Measurements from ENCODE around the gene MEX3A. TPM values are rescaled to one million over a fixed set of nuclear protein-coding genes. Genes with fewer than 3 reads are reported as not detected.
A peak's percentile ranks its signal among the peaks of the same experiment; 100 is the strongest.

MEX3A gene
- total RNA-seq, 3 donors from 2014 or later (not counting 1 experiment from before 2014, with no cell fraction given) = 0.05 to 0.16 (median 0.14) TPM

DNA sequence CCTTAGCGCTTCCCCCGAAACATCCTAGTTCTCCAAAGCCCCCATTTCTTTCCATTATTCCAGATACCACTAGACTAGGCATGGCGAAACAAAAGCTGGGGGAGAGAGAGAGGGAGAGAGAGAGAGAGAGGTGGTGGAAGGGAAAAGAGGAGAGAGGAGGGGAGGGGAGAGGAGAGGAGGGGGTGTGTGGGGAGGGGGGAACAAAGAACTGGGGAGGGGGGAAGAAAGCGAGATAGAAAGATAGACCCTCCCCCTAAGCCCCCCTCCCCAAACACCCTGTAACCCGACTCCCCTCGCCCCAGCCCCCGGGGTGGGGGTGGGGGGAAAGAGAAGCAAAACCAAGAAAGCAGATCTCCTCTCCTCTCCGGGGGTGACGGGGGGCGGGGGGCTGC lies 352 bp downstream of the MEX3A start:
- Mint-ChIP-seq H3K27ac (peak overlapping the region in 1 of 2 donors; percentile 69), H3K4me3 (peak overlapping the region; percentile 86), H3K36me3 (no peaks in the 10 kb centered on the region), H3K9me3 (no peaks in the 10 kb centered on the region), H3K4me1 (peaks cover 0 to 11% of the 10 kb centered on the region in 2 donors), H3K27me3 (ENCODE audit: low read depth in 2 of 2) (peaks cover 10 to 29% of the 10 kb centered on the region in 2 donors)
- Histone ChIP-seq H3K9me3 (ENCODE audit: control insufficient read depth, insufficient read depth, low read length) (no peaks in the 10 kb centered on the region), H3K27me3 (ENCODE audit: control insufficient read depth, insufficient read depth, low read length) (peaks cover 15% of the 10 kb centered on the region), H3K4me3 (ENCODE audit: low read length) (peak overlapping the region; percentile 79), H3K27ac (ENCODE audit: low read length) (no peak overlapping the region), H3K4me1 (ENCODE audit: control insufficient read depth, insufficient read depth, low read length) (peaks cover 24% of the 10 kb centered on the region), H3K36me3 (ENCODE audit: control insufficient read depth, insufficient read depth, low read length) (no peaks in the 10 kb centered on the region)
- DNase-seq = no peak
- no peak for ATAC-seq
- TF ChIP-seq, protein P1, sequence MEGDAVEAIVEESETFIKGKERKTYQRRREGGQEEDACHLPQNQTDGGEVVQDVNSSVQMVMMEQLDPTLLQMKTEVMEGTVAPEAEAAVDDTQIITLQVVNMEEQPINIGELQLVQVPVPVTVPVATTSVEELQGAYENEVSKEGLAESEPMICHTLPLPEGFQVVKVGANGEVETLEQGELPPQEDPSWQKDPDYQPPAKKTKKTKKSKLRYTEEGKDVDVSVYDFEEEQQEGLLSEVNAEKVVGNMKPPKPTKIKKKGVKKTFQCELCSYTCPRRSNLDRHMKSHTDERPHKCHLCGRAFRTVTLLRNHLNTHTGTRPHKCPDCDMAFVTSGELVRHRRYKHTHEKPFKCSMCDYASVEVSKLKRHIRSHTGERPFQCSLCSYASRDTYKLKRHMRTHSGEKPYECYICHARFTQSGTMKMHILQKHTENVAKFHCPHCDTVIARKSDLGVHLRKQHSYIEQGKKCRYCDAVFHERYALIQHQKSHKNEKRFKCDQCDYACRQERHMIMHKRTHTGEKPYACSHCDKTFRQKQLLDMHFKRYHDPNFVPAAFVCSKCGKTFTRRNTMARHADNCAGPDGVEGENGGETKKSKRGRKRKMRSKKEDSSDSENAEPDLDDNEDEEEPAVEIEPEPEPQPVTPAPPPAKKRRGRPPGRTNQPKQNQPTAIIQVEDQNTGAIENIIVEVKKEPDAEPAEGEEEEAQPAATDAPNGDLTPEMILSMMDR (IDR thresholded peaks at IDR 0.05) = no peak
- intact Hi-C loops (cut with micrococcal nuclease) = no loop called here
- WGBS (ENCODE audit: insufficient coverage) = 0% methylated on average over 3 of the region's 10 CpGs

DNA sequence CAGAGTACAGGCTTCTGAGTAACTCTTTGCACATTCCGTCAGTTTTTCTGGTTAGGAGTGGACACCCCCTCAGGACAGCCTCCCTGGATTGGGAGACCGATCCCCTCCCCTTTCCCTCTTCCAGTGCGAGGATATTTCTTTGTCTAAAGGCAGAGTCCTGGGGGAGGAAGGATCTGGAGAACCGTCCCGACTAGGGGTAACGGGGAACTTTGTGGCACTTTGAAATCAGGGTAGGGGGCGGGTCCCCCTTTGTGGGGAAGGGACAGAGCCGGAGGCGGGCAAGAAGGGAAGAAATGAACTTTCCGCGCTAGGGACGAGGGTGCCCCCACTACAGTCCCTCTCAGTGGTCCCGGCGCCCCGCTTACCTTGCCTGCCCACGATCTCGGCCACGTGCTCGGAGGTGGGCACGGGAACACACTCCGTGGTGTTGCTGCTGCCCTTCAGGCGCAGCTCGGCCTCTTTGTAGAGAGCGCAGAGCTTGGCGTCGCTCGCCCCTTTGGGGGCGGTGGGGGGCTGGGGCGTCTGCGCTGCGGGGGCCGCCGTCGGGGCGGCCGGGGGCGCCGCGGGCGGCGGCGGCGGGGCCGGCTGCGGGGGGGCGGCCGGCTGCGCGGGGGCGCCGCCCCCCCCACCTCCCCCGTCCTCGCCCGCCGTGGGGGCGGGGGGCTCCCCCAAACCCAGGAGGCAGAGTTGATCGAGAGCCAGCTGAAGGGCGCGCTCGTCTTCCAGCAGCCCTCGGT lies 917 bp downstream of the MEX3A start:
- peaks cover 15% of the 10 kb centered on the region for H3K27me3 ChIP-seq (ENCODE audit: control insufficient read depth, insufficient read depth, low read length)
- no peak for ATAC-seq
- H3K4me1 ChIP-seq (ENCODE audit: control insufficient read depth, insufficient read depth, low read length) = peaks cover 28% of the 10 kb centered on the region
- 7% methylated on average over 58 of the region's 61 CpGs for WGBS (ENCODE audit: insufficient coverage)
- H3K27ac Mint-ChIP-seq = no peak overlapping the region
- H3K27me3 Mint-ChIP-seq (ENCODE audit: low read depth in 2 of 2) = peaks cover 4 to 28% of the 10 kb centered on the region in 2 donors
- intact Hi-C loops (cut with micrococcal nuclease) = no loop called here
- DNase-seq = peak in 1 of 2 donors; percentile 29
- no peaks in the 10 kb centered on the region for H3K36me3 Mint-ChIP-seq
- H3K4me3 Mint-ChIP-seq = peak overlapping the region; percentile 86
- no peaks in the 10 kb centered on the region for H3K9me3 Mint-ChIP-seq
- TF ChIP-seq, protein P1 (IDR thresholded peaks at IDR 0.05) = no peak
- no peaks in the 10 kb centered on the region for H3K9me3 ChIP-seq (ENCODE audit: control insufficient read depth, insufficient read depth, low read length)
- H3K36me3 ChIP-seq (ENCODE audit: control insufficient read depth, insufficient read depth, low read length) = no peaks in the 10 kb centered on the region
- peaks cover 0 to 11% of the 10 kb centered on the region in 2 donors for H3K4me1 Mint-ChIP-seq
- H3K4me3 ChIP-seq (ENCODE audit: low read length) = no peak overlapping the region
- H3K27ac ChIP-seq (ENCODE audit: low read length) = no peak overlapping the region

DNA sequence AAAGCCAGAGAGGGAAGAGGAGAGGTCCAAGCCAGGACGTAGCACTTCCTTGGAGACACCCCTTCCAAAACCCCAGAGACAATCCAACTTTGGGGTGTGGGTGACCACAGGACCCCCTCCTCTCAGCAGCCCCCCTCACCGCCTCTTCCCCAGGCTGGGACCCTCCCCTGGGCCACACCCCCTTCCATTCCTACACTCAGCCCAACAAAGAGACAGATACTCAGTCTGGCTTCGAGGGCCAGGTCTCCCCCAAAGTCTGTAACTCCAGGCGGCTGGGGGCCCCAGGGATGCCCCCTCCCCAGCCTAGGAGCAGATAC lies 1.4 kb downstream of the MEX3A start:
- H3K27ac Mint-ChIP-seq = no peak overlapping the region
- intact Hi-C loops (cut with micrococcal nuclease) = no loop called here

More for the DNA sequence above, 1.4 kb downstream of the MEX3A start:
- peaks cover 0 to 13% of the 10 kb centered on the region in 2 donors for H3K4me1 Mint-ChIP-seq
- no peaks in the 10 kb centered on the region for H3K36me3 ChIP-seq (ENCODE audit: control insufficient read depth, insufficient read depth, low read length)
- peaks cover 15% of the 10 kb centered on the region for H3K27me3 ChIP-seq (ENCODE audit: control insufficient read depth, insufficient read depth, low read length)
- DNase-seq (no peak), ATAC-seq (no peak)
- no peak overlapping the region for H3K4me3 ChIP-seq (ENCODE audit: low read length)
- H3K4me1 ChIP-seq (ENCODE audit: control insufficient read depth, insufficient read depth, low read length) = peaks cover 33% of the 10 kb centered on the region
- WGBS (ENCODE audit: insufficient coverage) = 79% methylated on average over 3 of the region's 4 CpGs
- H3K4me3 Mint-ChIP-seq = peak overlapping the region; percentile 70
- no peak overlapping the region for H3K27ac ChIP-seq (ENCODE audit: low read length)
- H3K9me3 ChIP-seq (ENCODE audit: control insufficient read depth, insufficient read depth, low read length) = no peaks in the 10 kb centered on the region
- H3K9me3 Mint-ChIP-seq = no peaks in the 10 kb centered on the region
- TF ChIP-seq, protein P1 (IDR thresholded peaks at IDR 0.05) = no peak
- no peaks in the 10 kb centered on the region for H3K36me3 Mint-ChIP-seq
- peaks cover 0 to 28% of the 10 kb centered on the region in 2 donors for H3K27me3 Mint-ChIP-seq (ENCODE audit: low read depth in 2 of 2)

Measured in natural killer cell (primary cell).